HL-60 (cell line): ENCODE measurements around the gene SPACA4.

Experiments used
- CTCF ChIP-seq: IDR thresholded peaks from one replicate; pipeline ENCODE4 v1.5.1; 2011; ENCODE audit warnings: low read length, control low read depth, inconsistent platforms; ENCODE audit not compliant: insufficient read depth
- POLR2AphosphoS5 ChIP-seq: IDR thresholded peaks from 2 replicates; pipeline ENCODE4 v1.6.1; 2012; ENCODE audit warnings: low read depth

- no peak for TF ChIP-seq CTCF
- TF ChIP-seq POLR2AphosphoS5 = peak; percentile 89
Measured at GRCh38 chr19:48614436-48615230, 8.1 kb downstream of the SPACA4 start, which contains the start of gene FAM83E.
